Parathyroid adenoma (tissue), 2 donors: ENCODE results near the gene DOLK.

ENCODE experiments used
- H2AFZ ChIP-seq: fragments of 300-600 bp; sonication (generic); one replicate; pipeline ENCODE4 v1.7.0; 2017; ENCODE audit warnings: antibody characterized with exemption, mild to moderate bottlenecking
- H3K27ac ChIP-seq: fragments of 300-600 bp; sonication (generic); one replicate; pipeline ENCODE4 v1.7.0; 2017
- H3K27me3 ChIP-seq: fragments of 300-600 bp; sonication (generic); one replicate; pipeline ENCODE4 v1.7.0; 2017; ENCODE audit warnings: low read length; ENCODE audit not compliant: control insufficient read depth, insufficient read depth
- H3K36me3 ChIP-seq: fragments of 300-600 bp; sonication (generic); one replicate; pipeline ENCODE4 v1.7.0; 2017; ENCODE audit warnings: low read length; ENCODE audit not compliant: control insufficient read depth, insufficient read depth
- H3K4me1 ChIP-seq: fragments of 300-600 bp; sonication (generic); one replicate; pipeline ENCODE4 v1.7.0; 2017; ENCODE audit warnings: control low read depth
- H3K4me2 ChIP-seq: fragments of 300-600 bp; sonication (generic); one replicate; pipeline ENCODE4 v1.7.0; 2017; ENCODE audit warnings: low read length
- H3K4me3 ChIP-seq: fragments of 300-600 bp; sonication (generic); one replicate; pipeline ENCODE4 v1.7.0; 2017; ENCODE audit warnings: low read depth, low read length
- H3K79me2 ChIP-seq: fragments of 300-600 bp; sonication (generic); one replicate; pipeline ENCODE4 v1.7.0; 2017; ENCODE audit warnings: control low read depth
- H3K9ac ChIP-seq: fragments of 300-600 bp; sonication (generic); one replicate; pipeline ENCODE4 v1.7.0; 2017; ENCODE audit warnings: mild to moderate bottlenecking
- H3K9me3 ChIP-seq: fragments of 300-600 bp; sonication (generic); one replicate; pipeline ENCODE4 v1.7.0; 2017; ENCODE audit warnings: low read length; ENCODE audit not compliant: control insufficient read depth
- TF ChIP-seq, protein P1 (sequence below): fragments of 300-600 bp; sonication (generic); IDR thresholded peaks from one replicate; pipeline ENCODE4 v1.7.0; 2017; ENCODE audit warnings: antibody characterized with exemption, mild to moderate bottlenecking
- donor health status: primary hyperparathyroidism.

DOLK gene

DNA sequence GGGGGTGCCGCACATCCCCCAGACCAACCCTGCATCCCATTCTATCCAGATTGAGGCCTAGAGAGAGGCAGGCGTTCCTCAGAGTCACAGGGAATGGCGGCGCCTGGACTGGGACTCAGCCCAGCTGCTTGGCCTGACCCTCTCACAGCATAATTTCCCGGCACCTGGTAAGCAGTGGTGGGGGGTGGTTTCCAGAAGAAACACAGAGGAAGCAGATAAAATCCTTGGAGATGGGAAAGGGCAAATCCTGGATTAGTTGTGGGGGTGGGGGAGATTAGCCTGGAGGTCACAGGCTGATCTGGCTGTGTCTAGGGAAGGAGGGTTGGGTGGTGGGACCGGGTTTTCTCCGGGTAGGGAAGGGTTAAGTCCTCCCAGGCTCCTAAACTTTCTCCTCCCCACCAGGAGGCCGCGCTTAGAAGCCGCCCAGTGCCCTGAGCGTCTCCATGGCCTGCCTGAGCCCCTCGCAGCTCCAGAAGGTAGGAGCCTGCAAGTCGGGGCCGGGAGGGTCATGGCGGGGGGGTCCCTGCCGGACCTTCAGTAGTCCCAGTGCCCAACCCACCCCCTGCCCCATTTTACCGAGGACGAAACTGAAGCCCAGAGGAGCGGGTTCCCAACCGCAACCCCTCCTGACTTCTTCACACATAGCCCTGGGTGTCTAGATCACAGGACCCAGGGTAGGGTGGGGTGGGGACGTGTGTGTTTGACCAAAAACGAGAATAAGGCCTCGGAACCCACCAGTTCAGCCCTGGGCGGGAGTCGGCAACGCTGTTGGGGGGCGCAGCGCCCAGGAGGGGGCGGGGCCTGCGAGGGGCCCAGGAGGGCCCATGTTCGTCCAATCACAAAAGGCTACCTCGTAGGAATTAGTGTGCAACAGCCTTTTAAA is 25.3 kb downstream of the DOLK start:
- H3K4me1 ChIP-seq, result no peaks in the 10 kb centered on the region

DNA sequence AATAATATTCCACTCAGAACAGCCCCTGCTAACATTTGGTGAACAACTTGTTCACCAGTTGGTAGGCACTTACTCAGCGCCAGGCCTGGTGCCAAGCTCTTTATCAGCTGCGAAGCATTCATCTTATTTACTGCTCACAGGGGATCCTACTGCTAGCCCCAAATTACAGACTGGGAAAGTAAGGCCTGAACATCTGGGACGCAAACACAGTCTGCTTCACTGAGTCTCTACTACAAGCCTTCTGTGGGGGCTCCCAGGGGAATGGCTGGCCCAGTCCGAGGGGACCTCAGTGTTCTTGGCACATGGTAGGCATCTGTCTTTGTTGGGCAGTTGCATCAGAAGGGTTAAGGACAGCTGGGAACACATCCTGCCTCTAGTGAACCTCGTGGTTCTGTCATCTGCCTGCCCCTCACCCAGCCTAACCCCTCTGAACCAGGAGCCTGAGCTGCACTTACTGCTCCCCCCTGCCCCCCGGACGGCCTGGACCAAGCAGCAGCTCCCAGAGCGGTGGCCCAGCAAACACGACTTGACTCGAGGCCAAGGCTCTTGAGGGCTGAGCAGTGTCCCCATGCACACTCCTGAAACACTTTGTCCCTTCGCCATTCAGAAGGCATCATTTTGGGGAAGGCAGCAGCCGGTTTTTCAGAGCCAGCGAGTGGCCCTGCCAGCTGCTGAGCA is 26.9 kb downstream of the DOLK start, which contains the start of gene PHYHD1:
Gene PHYHD1, plus strand, starts transcription at position 602 of the 678 bp plus-strand sequence. CDS start 1,342 bp downstream, outside the sequence.
- Histone ChIP-seq H3K4me2 (peak within 1 kb of the TSS; percentile 73), H3K79me2 (no peaks in the 10 kb centered on the region), H3K27me3 (no peaks in the 10 kb centered on the region), H3K4me3 (peak within 1 kb of the TSS; percentile 5), H3K9ac (no peak within 1 kb of the TSS), H2AFZ (peak within 1 kb of the TSS; percentile 83), H3K36me3 (no peaks in the 10 kb centered on the region), H3K4me1 (no peaks in the 10 kb centered on the region), H3K9me3 (no peaks in the 10 kb centered on the region), H3K27ac (peak within 1 kb of the TSS; percentile 60)
- TF ChIP-seq, protein P1, sequence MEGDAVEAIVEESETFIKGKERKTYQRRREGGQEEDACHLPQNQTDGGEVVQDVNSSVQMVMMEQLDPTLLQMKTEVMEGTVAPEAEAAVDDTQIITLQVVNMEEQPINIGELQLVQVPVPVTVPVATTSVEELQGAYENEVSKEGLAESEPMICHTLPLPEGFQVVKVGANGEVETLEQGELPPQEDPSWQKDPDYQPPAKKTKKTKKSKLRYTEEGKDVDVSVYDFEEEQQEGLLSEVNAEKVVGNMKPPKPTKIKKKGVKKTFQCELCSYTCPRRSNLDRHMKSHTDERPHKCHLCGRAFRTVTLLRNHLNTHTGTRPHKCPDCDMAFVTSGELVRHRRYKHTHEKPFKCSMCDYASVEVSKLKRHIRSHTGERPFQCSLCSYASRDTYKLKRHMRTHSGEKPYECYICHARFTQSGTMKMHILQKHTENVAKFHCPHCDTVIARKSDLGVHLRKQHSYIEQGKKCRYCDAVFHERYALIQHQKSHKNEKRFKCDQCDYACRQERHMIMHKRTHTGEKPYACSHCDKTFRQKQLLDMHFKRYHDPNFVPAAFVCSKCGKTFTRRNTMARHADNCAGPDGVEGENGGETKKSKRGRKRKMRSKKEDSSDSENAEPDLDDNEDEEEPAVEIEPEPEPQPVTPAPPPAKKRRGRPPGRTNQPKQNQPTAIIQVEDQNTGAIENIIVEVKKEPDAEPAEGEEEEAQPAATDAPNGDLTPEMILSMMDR, result no peak

More for the DNA sequence above, 25.3 kb downstream of the DOLK start:
- H3K36me3 ChIP-seq, result no peaks in the 10 kb centered on the region
- H3K79me2 ChIP-seq, result no peaks in the 10 kb centered on the region
- no peaks in the 10 kb centered on the region for H3K27me3 ChIP-seq
- TF ChIP-seq, protein P1, result no peak
- H2AFZ ChIP-seq, result peak overlapping the region; percentile 83
- H3K27ac ChIP-seq, result peak overlapping the region; percentile 60
- H3K4me3 ChIP-seq, result peak overlapping the region; percentile 51
- peak overlapping the region; percentile 73 for H3K4me2 ChIP-seq
- H3K9ac ChIP-seq, result no peak overlapping the region
- H3K9me3 ChIP-seq, result no peaks in the 10 kb centered on the region

DNA sequence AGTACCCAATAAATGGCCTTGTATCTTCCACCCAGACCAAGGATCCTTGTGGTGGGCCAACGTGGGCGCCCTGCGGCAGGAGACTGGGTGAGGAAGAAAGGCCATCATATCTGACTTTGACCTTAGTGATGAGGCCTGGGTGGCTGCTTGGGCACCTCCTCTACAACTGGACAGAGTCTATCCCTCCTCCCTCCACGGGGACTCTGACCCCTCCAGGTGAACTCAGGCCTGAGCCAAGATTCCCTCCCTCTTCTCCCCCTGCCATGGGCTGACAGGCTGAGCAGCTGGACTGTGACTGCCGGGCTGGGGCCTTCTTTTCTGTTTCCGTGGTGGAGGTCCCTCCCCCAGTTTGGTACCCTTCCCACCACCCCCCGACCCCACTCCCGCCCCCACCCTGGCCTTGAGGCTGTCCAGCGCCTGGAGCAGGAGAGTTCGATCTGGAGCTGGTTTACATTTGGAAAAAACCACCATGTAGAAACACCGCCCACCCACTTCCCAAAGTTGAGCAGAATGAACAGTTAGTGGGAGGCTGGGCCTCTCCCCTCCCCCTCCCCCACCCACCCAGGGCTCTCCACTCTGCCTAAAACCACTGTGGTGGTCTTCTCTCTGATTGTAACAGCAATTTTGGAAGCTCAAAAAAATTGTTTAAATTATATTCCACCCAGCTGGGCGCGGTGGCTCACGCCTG is 27.9 kb downstream of the DOLK start:
- H3K9me3 ChIP-seq, result no peaks in the 10 kb centered on the region
- H3K36me3 ChIP-seq, result no peaks in the 10 kb centered on the region
- no peak overlapping the region for H2AFZ ChIP-seq
- no peak overlapping the region for H3K9ac ChIP-seq
- no peak overlapping the region for H3K4me3 ChIP-seq
- no peaks in the 10 kb centered on the region for H3K79me2 ChIP-seq
- no peak overlapping the region for H3K4me2 ChIP-seq
- H3K4me1 ChIP-seq, result no peaks in the 10 kb centered on the region
- TF ChIP-seq, protein P1, result no peak
- H3K27me3 ChIP-seq, result no peaks in the 10 kb centered on the region
- no peak overlapping the region for H3K27ac ChIP-seq

DNA sequence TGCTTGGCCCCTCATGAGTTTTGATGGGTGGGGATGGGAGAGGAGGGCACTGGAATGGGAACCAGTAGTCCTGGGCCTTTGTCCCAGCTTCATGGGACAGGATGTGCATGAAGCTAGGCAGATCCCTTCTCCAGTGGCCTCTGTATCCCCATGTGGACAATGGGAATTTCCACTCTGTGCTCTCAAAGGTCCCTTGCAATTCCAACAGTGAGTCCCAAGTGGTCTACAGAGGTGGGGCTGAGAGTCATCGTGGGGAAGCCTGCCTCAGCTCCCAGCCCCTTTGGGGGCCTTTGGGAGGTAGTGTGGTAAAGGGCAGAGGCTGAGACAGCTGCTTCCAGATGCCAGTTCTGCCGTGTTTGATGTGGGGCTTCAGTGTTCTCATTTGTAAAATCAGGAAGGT is 28.5 kb downstream of the DOLK start:
- Histone ChIP-seq H3K4me3 (no peak overlapping the region), H3K27ac (no peak overlapping the region), H3K4me2 (no peak overlapping the region), H3K36me3 (no peaks in the 10 kb centered on the region), H3K9me3 (no peaks in the 10 kb centered on the region), H3K9ac (no peak overlapping the region), H2AFZ (no peak overlapping the region), H3K79me2 (no peaks in the 10 kb centered on the region), H3K4me1 (no peaks in the 10 kb centered on the region), H3K27me3 (no peaks in the 10 kb centered on the region)
- TF ChIP-seq, protein P1, result no peak
